IPS DF 4.7 (cell line): ENCODE results near the gene DRAP1.
"Not testable (repeated sequence)": the region's sequence is repeated elsewhere in the genome, so short reads cannot be mapped to it uniquely, and the experiment has no call there.

Source experiments
- DNase-seq: peaks from one replicate; pipeline ENCODE4 v3.0.0-alpha.2; 2013; ENCODE audit warnings: low spot score; ENCODE audit errors: extremely low read depth

DRAP1 gene

DNA sequence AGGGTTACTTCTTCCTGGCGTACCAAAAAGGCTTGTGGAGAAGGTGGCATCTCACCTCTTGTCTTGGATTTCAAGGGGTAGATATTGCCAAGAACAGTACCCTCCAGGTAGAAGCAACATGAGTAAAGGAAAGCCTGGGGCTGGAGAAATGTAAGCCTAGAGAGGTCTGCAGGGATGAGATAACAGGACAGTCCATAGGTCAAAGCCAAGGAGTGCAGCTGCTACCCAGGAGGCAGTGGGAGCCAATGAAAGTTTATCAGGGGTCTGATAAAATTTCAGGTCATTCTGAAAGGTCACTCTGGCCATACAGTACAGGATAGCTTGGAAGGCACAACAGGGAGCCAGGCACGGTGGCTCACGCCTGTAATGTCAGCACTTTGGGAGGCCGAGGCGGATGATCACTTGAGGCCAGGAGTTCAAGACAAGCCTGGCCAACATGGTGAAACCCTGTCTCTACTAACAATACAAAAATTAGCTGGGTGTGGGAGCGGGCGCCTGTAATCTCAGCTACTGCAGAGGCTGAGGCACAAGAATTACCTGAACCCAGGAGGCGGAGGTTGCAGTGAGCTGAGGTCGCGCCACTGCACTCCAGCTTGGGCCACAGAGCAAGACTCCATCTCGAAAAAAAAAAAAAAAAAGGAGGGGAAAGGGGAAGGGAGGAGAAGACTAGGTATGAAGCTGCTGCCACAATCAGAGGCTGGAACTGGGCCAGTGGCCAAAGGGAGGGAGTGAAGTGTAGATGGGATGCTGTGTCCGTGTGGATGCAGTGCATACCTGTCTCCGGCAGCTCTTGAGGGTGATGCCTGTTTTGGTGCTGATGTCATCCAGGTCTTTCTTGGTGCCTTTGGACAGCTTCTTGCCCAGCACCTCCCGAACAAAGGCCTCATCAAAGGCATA is 32.2 kb upstream of the DRAP1 start:
- no peak for DNase-seq

GRCh38 chr11:65887723-65888162 is 31.5 kb upstream of the DRAP1 start:
- no peak for DNase-seq

- no peak for DNase-seq
Observed at GRCh38 chr11:65888163-65888814, 30.9 kb upstream of the DRAP1 start, which contains the start of gene FIBP. TSS of gene FIBP (minus strand) at chr11:65888471. CDS start at chr11:65888418, 53 bp downstream.

- DNase-seq = no peak
Observed at GRCh38 chr11:65890324-65891218, 28.7 kb upstream of the DRAP1 start, which contains the start of gene CCDC85B. TSS of gene CCDC85B (plus strand) at chr11:65890673. CDS start at chr11:65890784, 111 bp downstream.

- DNase-seq = no peak
Observed at GRCh38 chr11:65891219-65892136, 27.7 kb upstream of the DRAP1 start.

DNA sequence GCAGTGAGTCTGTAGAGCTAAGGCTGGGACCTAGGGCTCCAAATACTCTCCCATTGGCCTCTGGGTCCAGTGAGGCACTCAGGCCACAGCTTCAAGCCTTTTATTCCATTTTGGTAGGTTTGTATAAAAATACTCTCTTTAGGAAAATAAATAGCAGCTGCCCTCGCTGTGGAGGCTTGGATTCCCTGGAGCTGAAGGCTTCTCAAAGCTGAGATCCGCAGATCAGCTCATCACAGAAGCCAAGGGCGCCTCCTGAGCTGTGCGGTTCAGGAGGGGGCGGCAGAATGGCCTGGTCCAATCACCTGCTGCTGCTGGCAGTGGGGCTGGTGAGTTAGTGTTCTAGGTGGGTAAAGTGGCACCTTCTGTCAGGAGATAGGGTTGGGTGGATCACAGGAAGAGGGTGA is 27.1 kb upstream of the DRAP1 start:
- DNase-seq = not testable (repeated sequence)

- DNase-seq = no peak
Observed at GRCh38 chr11:65892661-65893317, 26.4 kb upstream of the DRAP1 start.

GRCh38 chr11:65894034-65894591 is 25.1 kb upstream of the DRAP1 start:
- no peak for DNase-seq

DNA sequence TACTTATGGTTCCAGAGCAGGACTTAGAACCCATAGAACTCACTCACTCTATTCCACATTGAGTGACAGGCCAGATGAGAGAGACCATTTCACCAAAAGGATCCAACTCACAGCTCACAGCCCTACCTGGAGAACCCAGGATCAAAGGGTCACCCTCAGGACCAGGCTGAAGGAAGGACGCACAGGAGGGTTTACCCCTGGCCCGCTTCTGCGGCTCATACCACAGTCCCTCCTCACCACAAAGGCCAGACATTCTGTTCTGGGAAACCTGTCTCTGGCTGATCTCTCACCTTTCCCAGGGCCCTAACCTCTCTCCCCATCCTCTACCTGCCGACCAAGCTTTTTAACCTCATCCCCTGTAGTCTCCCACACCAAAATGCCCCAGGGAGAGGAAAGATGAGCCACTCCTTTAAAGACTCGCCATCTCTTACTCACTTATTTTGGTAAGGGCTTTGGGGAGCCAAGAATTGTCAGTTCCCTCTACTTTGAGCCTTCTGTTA is 23.7 kb upstream of the DRAP1 start:
- no peak for DNase-seq

DNA sequence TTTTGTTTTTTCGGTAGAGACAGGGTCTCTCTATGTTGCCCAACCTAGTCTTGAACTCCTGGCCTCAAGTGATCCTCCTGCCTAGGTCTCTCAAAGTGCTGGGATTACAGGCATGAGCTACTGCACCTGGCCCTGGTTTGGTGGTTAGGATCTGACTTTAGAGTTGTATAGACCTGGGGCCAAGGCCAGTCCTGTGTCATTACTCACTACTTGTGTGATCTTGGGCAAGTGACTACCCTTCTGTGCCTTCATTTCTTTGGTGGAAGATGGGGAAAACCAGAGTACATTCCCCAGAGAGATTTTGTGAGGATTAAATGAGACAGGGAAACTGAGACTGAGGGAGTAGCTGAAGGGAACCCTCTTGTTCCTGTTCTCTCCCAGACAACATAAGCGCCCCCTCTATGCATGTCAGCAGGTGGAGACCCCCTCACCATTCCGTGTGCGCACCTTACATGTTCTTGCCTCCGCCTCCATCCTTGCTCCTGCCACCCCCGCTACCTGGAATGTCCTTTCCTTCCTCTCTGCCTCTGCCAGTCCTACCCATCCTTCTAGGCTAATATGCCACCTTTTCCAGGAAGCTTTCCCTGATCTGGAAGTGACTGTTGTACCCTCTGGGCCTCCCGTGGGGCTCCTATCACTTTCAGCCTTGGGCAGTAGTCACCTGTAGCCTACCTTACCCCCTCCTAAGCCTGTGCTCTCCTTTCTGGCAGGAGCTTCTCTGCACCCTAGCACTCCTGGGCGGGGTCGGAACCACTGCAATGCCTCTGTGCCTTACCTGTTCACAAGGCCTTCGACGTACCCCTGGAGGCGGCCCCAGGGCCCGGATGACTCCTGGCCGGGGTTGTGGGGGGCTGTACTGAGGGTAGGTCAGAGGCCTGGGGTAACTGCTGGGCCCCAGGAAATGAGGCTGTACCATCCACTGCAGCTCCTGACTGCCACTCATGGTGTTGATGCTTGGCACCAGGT is 22.9 kb upstream of the DRAP1 start:
- DNase-seq = no peak

DNA sequence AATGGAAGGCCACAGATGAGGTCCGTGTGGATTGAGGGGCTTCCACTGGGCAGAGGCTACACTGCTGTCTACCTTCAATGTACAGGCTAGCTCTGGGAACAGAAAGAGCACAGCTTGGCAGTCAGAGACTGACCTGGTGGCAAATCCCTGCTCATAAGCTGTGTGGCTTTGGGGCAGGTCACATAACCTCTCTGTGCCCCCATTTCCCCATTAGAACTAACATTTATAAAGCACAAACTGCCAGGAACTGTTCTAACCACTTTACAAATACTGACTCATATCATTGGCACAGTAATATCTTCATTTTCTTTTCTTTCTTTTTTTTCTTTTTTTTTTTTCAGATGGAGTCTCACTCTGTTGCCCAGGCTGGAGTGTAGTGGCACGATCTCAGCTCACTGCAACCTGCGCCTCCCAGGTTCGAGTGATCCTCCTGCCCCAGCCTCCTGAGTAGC is 22.2 kb upstream of the DRAP1 start:
- DNase-seq = no peak

DNA sequence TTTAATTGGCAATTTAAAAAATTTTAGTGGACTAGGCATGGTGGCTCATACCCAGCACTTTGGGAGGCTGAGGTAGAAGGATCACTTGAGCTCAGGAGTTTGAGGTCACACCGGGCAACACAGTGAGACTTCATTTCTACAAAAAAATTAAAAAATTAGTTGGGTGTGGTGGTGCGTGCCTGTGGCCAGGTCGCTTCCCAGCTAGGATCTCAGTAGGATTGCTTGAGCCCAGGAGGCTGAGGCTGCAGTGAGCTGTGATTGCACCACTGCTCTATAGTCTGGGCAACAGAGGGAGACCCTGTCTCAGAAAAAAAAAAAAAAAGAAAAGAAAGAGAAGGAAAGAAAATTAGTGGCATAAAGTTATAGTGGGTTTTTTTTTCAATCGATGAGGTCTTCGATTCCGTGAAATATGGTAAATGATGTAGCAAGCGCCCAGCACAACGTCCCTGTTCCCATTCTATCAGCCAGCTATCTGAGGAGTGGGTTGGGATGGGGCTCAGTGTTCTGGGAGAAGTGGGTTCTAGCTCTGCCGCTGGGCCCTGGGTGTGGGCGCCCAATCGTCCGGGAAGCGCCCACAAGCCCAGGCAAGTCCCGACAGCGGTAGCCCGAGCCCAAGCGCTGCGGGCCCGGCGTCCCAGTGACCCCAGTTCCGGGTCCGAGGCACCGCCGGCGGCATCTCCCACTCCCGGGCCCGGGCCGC is 20.4 kb upstream of the DRAP1 start:
- no peak for DNase-seq

DNA sequence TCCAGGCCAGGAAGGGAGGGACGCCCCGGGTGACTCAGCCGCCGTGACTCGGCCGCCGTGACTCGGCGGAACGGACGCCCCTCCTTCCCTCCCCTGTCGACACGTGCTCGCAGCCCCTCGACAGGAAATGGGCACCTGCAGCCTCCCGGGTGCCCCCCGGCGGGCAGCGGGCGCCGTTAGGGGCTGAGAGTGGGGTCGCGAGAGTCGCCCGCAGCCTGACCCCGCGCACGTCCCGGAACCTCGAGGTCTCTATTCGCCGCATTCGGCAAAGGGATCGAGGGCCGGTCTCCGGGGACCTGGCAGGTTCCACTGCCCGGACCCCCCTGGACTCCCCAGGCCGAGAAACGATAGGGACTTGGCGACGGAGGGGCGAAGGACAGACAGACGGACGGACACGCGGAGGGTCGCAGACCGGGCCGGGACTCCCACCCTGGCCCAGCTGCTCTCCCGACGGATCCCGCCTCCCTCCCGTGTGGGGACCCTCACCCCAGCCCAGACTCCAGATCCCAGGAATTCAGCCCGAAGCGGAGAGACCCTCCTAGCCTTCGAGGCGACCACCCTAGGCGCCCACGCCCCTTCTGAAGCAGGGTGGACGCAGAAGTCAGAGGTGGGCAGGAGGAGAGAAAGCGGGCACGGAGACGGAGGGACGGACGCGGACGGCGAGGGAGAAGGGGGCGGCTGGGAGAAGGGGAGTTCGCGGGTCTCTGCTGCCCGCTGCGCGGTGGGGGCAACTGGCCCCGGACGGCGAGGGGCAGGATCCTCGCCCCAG is 19.7 kb upstream of the DRAP1 start:
- no peak for DNase-seq

DNA sequence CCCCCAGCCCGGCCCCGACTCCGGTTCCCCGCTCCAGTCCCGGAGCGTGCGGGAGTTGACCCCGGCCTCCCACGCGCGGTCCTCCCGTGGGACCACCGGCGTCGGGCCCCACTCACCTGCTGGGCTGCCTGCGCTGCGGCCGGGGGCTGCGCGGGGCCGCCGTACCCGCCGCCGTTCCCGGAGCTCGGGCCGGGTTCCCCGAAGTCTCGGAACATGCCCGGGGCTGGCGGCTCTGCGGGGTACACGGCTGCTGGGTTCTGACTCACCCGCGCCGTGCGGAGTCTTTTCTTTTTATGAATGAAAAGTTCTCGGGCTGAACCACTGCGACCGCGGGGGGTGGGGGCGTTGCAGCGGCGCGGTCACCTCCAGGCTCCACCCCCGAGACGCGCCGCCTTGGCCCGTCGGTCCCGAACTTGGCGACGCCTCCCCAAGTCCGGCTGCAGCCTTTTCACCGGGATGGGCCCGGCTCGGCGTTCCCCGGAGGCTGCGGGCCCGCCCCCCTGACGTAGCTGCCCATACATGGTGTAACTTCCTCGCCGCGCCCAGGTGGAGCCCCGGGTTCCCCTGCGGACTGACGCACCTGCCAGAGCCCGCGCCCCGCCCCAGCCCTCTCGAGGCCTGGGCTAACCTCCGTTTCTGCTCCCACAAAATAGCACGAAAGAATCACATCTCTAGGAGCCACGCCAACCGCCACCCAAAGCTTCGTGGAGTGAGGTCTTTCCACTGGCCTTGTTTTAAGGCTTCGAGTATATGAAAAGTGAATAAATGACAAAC is 18.9 kb upstream of the DRAP1 start, which contains the start of gene FOSL1:
FOSL1 (minus strand) TSS at position 264 of the 774 bp plus-strand sequence; CDS start at position 215, 49 bp downstream.
- no peak for DNase-seq

DNA sequence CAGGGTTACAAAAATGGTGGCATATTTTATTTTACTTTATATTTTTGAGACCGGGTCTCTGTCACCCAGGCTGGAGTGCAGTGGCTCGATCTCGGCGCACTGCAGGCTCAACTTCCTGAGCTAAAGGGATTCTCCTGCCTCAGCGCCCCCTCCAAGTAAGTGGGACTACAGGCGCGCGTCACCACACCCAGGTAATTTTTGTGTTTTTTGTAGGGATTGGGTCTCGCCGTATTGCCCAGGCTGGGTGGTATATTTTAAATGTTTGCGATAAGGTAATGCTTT is 18.4 kb upstream of the DRAP1 start:
- DNase-seq = no peak

DNA sequence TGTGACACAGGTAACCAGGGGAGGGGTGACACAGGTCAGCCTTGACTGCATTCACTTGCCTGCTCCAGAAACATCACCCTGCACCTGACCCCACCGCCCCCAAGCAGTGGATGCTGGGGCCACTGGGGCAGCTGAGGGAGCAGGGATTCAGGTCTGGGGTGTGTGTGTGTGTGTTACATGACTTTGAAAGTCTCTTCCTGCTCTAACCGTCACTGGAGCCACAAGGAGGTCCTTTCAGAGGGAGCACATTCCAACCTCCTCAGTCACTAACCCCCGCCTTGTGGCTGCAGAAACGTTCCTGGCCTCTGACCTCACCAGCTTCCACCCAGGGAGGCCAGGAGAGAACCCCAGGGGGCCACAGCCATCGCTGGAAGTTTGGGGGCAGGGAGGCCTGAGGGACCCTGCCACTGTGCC is 16.2 kb upstream of the DRAP1 start:
- DNase-seq = no peak
